GM19239 (cell line): ENCODE results near the gene AKR1A1.

Experiments
- DNase-seq: peaks from one replicate; pipeline ENCODE4 v3.0.0; 2011; ENCODE audit warnings: low spot score; ENCODE audit not compliant: insufficient read length
- FAIRE-seq: peaks from 2 replicates; lab custom pipeline; 2011; peaks lifted over from hg19 to GRCh38; lab: Jason Lieb, UNC

Gene AKR1A1

GRCh38 chr1:45608175-45609156 lies 57.8 kb downstream of the AKR1A1 start:
- DNase-seq: no peak
- FAIRE-seq: no peak

GRCh38 chr1:45610589-45611226 lies 60.1 kb downstream of the AKR1A1 start:
- DNase-seq: no peak

GRCh38 chr1:45612941-45613579 lies 62.4 kb downstream of the AKR1A1 start:
- no peak for FAIRE-seq

More at GRCh38 chr1:45610589-45611226, 60.1 kb downstream of the AKR1A1 start:
- FAIRE-seq: no peak

GRCh38 chr1:45615885-45616284 lies 65.3 kb downstream of the AKR1A1 start:
- FAIRE-seq (no peak), DNase-seq (no peak)

More at GRCh38 chr1:45612941-45613579, 62.4 kb downstream of the AKR1A1 start:
- DNase-seq: no peak

- DNase-seq (no peak), FAIRE-seq (no peak)
Measured at GRCh38 chr1:45617618-45618017, 67.0 kb downstream of the AKR1A1 start.

GRCh38 chr1:45619149-45619921 lies 68.7 kb downstream of the AKR1A1 start:
- DNase-seq (no peak), FAIRE-seq (no peak)
